GM21381 (cell line): ENCODE data around the gene SNAPC4.

Experiments used
- ATAC-seq: cut with Tn5 transposase; IDR thresholded peaks from one replicate; pipeline ENCODE4 v1.9.1; 2021; ENCODE audit warnings: mild to moderate bottlenecking, moderate library complexity; ENCODE audit not compliant: unreplicated experiment

SNAPC4 gene, protein sequence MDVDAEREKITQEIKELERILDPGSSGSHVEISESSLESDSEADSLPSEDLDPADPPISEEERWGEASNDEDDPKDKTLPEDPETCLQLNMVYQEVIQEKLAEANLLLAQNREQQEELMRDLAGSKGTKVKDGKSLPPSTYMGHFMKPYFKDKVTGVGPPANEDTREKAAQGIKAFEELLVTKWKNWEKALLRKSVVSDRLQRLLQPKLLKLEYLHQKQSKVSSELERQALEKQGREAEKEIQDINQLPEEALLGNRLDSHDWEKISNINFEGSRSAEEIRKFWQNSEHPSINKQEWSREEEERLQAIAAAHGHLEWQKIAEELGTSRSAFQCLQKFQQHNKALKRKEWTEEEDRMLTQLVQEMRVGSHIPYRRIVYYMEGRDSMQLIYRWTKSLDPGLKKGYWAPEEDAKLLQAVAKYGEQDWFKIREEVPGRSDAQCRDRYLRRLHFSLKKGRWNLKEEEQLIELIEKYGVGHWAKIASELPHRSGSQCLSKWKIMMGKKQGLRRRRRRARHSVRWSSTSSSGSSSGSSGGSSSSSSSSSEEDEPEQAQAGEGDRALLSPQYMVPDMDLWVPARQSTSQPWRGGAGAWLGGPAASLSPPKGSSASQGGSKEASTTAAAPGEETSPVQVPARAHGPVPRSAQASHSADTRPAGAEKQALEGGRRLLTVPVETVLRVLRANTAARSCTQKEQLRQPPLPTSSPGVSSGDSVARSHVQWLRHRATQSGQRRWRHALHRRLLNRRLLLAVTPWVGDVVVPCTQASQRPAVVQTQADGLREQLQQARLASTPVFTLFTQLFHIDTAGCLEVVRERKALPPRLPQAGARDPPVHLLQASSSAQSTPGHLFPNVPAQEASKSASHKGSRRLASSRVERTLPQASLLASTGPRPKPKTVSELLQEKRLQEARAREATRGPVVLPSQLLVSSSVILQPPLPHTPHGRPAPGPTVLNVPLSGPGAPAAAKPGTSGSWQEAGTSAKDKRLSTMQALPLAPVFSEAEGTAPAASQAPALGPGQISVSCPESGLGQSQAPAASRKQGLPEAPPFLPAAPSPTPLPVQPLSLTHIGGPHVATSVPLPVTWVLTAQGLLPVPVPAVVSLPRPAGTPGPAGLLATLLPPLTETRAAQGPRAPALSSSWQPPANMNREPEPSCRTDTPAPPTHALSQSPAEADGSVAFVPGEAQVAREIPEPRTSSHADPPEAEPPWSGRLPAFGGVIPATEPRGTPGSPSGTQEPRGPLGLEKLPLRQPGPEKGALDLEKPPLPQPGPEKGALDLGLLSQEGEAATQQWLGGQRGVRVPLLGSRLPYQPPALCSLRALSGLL (N-terminal part only)

GRCh38 chr9:136400038-136400834 is at the start of gene SNAPC4:
Gene SNAPC4, minus strand, starts transcription at chr9:136400170. Its CDS starts 1,742 bp downstream, at chr9:136398428.
- peak; percentile 74 for ATAC-seq

- ATAC-seq: no peak
These were observed 48.7 kb upstream of the SNAPC4 start for GRCh38 chr9:136448655-136449054.

DNA sequence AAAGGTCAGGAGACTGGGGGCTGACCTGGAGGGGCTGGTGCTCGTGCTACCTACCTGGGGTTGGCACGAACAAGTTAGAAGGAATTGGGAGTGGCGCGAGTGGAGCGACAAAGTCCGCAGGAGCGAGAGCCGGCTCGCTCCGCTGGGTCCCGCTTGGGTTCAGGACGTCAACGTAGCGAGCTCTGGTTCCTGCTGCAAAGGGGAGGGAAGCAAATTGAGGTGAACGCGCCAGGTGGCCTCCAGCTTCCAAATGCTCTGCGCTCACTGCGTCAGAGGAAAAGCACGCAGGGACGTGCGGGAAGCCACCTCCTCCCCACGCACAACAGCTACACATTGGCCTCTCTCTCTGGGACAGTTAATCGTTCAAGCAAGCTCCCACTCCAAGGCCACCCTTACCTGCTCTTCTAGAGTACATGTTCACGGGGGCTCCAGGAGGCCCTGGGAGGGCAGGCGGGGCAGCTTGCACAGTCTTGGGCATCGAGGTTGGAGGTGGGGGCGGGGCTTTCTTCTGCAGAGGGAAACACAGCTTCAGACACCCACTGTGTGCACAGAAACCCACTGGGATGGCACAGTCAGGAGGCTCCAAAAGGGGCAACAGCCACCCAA is 47.3 kb upstream of the SNAPC4 start:
- ATAC-seq: no peak

DNA sequence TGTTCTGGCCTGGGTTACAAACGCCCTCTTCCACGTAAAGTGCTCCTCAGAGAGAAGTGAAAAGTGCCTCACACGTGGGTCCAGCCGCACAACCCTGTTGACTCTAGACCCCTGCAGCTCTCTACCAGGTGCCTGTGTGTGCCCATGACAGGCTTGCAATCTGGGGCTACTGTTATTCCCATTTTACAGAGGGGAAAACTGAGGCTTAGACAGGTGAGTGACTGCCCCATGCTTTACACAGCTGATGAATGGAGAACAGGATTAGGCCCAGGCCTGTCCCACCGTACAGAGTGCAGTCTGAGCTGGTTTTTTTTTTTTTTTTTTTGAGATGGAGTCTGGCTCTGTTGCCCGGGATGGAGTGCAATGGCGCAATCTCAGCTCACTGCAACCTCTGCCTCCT is 45.8 kb upstream of the SNAPC4 start:
- no peak for ATAC-seq

- ATAC-seq: no peak
These were observed 44.1 kb upstream of the SNAPC4 start for GRCh38 chr9:136444102-136444501.

DNA sequence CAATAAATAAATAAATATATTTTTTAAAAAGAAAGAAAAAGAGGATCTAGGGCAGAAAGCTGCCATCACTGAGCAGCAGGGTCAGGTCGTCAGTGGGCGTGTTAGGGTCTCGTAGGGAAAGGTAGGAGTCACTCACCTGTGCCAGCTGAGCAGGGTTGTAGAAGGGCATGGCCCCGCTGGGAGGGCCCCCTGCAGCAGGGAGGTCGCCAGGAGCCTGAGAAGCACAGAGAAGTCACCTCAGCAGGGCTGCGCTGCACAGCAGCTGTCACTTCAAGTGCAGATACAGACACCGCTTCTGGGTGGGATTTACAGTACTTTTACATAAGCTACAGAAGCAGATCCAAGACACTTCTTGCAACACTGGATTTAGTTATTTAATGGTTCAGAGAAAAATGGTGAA is 43.7 kb upstream of the SNAPC4 start:
- ATAC-seq: no peak

DNA sequence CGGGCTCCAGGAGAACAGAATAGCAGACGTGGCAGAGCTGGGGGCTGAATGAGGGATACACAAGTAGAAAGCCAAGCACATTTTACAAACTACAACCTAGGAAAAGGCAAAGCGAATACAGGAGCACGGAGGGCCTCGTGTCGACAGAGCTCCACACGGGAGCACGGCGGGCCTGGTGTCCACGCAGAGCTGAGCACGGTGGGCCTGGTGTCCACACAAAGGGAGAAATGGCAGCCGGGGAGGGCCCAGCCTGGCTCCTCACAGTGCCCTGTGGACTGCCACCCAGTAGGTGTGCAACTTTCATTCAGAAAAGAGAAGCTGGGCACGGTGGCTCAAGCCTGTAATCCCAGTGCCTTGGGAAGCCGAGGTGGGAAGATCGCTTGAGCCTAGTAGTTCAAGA is 43.1 kb upstream of the SNAPC4 start:
- ATAC-seq: no peak

GRCh38 chr9:136442265-136442664 is 42.3 kb upstream of the SNAPC4 start:
- no peak for ATAC-seq

GRCh38 chr9:136441681-136442245 is 41.8 kb upstream of the SNAPC4 start:
- ATAC-seq: no peak

GRCh38 chr9:136441191-136441680 is 41.3 kb upstream of the SNAPC4 start:
- no peak for ATAC-seq

GRCh38 chr9:136439481-136440408 is 39.8 kb upstream of the SNAPC4 start, which contains the start of gene INPP5E:
Gene INPP5E, minus strand, starts transcription at chr9:136439845. Its CDS starts 426 bp downstream, at chr9:136439419.
- ATAC-seq: peak; percentile 72

- ATAC-seq: peak; percentile 35
These were observed 38.8 kb upstream of the SNAPC4 start for GRCh38 chr9:136438548-136439480.

GRCh38 chr9:136437839-136438547 is 38.0 kb upstream of the SNAPC4 start:
- no peak for ATAC-seq

DNA sequence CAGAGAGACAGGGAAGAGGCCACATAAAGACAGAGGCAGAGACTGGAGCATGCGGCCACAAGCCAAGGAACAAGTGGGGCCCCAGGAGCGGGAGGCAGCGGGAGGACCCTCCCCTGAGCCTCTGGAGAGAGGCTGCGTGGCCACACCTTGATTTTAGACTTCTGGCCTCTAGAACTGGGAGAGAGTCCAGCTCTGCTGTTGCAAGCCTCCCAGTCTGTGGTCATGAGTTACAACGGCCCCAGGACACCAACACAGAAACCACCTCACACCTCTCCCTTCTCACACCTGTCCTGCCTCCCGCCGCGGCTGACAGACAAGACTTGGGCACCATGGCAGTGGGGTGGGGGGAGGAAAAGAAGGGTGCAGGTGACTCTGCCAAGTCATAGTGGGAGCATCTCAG is 37.5 kb upstream of the SNAPC4 start:
- ATAC-seq: no peak

GRCh38 chr9:136436055-136436634 is 36.2 kb upstream of the SNAPC4 start:
- ATAC-seq: no peak

DNA sequence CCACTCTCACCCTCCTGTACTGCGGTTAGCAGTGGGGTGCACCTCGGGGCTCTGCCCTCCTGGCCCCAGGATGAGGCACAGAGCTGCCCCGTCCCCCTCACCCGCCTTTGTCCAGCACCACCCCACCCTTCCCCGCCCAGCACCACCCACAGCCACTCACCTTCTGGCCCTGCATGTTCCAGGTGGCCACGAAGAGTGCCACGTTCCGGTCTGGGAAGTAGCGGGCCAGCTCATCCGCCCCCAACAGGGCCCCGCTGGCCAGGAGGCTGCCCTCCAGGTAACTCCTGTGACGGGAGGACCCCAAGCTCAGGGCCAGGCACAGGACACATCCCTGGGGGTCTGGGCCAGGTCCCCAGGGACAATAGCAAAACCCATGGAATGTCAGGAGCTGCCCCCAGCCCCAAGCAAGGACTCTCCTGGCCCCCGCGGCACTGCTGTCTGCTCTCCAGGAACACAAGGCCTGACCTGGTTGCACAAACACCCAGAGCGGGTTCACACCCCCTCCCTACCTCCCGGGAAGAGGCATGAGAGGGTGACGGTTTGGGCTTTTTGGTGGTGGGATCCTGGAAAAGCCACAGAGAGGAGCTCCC is 34.7 kb upstream of the SNAPC4 start:
- ATAC-seq: no peak
